NCI-H1694 (cell line): ENCODE results near the gene NOBOX.
"Not testable (repeated sequence)": the region's sequence is repeated elsewhere in the genome, so short reads cannot be mapped to it uniquely, and the experiment has no call there.

ENCODE experiments used
- DNase-seq: peaks from one replicate; lab custom pipeline; 2025; lab: John Stamatoyannopoulos, UW

Gene NOBOX

DNA sequence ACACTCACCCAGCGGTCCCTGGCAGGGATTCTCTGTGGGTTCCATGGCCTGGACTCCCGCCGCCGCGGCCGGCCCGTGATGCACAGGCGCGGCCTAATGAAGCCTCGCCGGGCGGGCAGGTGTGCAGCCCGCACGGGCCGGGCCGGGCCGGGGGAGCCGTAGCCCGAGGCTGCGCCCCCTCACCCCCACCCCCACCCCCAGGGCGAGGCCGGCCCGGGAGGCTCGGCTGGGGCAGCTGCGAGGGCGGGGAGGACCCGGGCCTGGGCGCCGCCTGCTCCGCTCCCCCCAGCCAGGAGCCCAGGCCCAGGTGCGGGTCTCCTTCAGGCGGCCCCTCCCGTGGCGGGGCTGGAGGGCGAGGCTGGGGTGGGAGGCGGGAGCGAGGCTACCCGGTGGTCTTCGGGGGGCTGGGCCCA is at the start of gene NOBOX:
Gene NOBOX (minus strand): TSS at position 45 of the 413 bp plus-strand sequence.
- DNase-seq: no peak

DNA sequence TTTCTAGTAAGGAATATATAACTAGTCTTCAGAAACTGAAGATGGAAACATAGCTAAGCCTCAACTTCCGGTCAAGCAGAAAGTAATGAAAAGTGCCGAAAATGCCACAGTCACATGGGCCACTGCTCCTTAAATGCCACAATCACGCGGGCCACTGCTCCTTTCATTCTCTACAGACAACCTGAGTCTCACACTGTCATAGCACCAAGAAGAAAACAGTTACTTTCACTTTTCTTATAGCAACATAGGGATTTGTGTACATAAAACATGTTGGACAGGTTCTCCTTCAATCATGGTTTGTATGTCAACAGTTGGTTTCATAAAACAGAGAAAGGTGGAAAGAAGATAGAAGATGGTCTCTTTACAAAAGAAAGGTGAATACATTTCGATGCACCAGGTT is 48.6 kb upstream of the NOBOX start:
- no peak for DNase-seq

DNA sequence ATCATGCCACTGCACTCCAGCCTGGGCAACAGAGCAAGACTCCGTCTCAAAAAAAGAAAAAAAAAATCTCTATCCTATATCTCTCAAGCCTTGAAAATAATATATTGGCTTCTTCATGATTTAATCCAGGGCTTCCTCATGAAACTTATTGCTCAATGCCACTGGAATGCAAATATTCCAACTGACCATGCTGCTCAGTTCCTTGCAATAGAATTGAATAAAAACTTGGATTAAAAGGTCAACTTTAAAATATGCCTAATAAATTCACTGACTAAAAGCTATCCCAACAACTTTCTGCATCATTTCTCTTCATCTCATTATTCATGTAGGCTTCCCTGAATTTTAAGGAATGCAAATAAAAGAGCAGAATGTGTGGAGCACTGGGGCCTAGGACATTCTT is 42.1 kb upstream of the NOBOX start:
- no peak for DNase-seq

DNA sequence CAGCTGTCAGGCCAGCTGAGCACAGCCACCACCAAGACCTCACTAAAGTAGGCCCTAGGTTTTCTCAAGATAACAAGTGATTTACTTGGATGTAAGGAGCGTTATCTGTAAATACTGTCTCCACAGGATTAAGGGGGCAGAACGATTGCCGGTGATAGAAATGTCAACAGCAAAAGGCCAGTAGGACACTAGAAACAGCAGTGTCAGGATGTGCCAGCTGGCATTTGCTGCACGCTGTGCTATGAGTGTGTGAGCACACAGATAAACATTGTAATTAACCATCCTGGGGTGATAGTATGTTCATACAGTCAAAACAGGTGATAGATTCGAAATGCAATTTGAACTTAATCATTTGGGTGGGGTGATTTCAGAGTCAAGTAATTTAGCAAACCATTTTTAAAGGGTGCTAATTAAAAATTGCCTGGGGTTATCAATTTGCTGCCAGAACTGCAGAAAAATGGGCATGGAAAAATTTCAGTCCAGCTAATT is 36.3 kb upstream of the NOBOX start:
- DNase-seq: no peak

DNA sequence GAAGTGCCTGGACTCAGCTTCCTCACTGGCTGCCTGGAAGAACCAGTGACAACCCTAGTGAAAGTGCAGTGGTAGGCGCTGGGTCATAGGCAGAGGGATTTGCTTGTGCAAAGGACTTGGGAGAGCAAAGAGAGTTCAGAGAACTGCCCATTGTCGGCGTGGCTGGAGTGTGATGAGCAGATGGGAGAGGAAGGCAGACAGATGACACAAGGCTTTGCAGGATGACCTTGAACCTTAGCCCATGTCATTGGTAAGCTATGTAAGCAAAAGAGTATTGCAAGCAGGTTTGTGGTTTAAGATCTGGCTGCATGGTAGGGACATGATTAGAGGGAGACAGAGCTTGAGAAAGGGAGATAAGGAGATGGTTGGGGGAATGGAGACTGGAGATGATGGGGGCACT is 35.3 kb upstream of the NOBOX start:
- no peak for DNase-seq

DNA sequence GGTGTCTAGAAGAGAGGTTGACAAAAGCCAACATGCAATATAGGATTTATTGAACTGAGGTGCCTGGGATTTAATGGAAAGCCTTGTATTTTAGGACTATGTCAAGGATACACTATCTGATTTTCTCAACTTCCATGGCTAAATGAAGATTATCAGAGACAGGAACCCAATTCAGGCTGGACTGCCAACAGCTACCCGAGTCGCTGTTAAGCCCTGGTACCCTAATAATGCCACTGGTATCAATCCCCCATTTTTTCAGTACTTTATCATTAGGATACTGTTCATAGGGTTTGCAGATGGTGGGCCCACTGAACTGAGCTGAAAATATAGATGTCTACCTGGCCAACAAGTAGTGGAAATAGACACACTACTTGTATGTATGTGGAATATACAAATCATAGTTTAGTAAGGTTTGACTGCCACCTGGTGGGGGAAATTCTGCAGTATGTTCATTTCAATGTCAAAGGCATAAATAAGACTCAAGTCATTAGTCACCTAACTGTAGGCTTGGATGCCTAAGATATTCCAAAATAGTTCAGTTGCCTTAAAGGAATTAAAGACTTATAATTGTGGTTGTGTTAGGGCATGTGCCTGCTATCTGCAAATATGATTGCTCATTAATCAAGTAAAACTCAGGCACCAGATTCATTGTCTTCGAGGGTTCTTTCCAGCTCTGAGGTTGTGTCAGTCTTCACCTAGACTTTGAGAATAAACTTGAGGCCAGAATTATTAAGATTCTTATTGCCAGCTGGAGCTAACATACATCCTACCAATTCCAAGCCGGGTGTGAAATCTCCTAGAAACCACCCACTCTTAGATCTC is 34.1 kb upstream of the NOBOX start:
- DNase-seq: peak; percentile 79

DNA sequence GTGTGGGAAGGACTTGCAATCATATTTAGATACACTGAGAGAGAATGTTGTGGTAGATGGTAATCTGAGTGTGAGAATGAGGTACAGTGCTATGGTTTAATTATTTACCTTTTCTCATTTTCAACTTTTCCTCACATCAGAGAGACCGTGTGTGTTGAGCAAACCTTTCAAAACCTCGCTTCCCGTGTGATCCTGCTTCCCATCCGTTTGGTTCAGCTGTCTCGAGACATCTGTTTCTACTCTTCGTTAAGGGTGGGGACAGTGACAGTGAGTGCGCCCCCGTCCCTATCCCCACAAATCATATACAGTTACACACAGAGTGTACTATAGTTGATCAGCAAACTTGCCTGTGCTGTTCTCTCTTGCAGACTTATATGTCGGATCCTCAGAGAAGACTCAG is 33.0 kb upstream of the NOBOX start:
- DNase-seq: no peak

DNA sequence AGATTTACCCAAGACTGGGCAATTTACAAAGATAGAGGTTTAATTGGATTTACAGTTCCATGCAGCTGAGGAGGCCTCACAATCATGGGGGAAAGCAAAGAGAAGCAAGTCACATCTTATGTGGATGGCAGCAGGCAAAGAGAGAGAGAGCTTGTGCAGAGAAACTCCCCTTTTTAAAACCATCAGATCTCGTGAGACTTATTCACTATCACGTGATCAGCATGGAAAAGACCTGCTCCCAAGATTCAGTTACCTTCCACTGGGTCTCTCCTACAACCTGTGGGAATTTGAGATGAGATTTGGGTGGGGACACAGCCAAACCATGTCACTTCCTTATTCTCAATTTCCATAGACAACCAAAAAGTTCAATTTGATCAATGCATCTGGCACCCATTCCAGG is 24.9 kb upstream of the NOBOX start:
- DNase-seq: no peak

DNA sequence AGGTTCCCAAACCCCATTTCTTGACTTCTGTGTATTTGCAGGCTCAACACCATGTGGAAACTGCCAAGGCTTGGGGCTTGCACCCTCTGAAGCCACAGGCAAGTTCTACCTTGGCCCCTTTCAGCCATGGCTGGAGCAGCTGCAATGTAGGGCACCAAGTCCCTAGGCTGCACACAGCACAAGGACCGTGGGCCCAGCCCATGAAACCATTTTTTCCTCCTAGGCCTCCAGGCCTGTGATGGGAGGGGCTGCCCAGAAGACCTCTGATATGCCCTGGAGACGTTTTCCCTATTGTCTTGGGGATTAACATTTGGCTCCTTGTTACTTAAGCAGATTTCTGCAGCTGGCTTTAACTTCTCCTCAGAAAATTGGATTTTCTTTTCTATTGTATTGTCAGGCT is 24.0 kb upstream of the NOBOX start:
- DNase-seq: not testable (repeated sequence)

DNA sequence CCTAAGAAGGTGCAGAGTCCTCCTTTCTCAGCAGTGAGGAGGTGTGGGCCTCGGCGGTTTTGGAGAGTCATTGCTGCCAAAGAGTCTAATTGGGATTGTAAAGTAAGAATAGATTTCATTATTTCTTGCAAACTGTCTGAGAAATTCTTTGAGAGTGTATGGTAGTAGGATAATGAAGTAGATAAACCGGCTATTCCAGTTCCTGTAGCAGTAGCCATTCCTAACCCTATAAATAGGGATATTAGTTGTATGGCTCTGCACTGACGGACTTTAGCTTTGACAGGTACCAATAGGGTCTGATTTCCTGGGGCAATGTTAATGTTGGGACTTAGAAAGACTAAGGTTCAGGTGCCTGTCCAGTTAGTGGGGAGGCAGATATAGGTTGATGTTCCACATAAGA is 15.4 kb upstream of the NOBOX start:
- DNase-seq: not testable (repeated sequence)

DNA sequence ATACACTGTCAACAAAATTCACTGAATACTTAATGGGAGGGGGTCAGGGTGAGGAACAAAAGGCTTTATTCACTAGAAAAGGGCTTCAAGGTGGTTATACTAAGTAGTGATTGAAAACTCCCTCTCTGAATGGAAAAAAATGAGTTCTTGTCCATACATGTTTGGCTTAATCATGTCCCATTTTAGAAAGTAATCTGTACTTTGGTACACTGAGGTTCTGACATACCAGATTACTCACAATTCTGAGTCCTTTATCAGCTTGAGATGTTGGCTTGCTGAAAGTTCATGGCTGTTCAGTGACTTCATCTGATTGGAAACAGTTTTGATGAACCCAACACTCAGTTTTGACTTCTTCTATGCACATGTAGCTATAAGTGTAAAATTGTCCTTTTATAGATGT is 12.8 kb upstream of the NOBOX start:
- no peak for DNase-seq

DNA sequence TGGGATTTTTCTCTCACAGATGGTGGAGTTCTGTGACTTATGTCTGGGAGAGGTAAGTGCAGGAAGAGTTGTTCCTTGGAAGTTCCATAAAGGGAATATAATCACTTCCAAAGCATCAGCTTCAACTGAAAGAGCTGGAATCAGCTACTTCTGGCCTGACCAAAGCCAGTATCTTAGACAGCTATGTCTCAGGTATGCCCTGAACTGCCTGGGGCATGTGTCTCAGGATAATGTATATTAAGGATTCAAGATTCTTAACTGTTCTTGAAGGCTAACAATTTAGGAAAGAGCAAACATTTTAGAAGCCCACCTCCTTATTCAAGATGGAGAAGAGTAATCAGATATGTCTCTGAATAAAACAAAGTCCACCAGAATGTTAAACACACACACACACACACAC is 12.4 kb upstream of the NOBOX start:
- DNase-seq: no peak

DNA sequence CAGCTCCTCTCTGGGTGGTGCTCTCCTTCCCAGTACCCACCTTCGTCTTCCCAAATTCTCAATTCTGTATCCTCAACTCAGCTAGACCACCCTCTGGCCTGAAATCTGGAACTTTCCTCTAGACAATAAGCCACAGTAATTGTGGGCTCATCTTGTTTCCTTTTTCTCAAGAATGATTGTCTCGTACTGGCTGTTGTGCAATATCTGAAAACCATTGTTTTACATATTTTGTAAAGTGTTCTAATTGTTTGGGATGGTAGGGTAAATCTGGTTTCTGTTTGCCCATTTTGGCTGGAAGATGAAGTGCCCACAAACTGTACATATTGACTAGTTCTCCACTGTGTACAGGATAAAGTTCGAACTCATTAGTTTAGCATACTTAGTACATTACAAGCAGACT is 11.3 kb upstream of the NOBOX start:
- no peak for DNase-seq

DNA sequence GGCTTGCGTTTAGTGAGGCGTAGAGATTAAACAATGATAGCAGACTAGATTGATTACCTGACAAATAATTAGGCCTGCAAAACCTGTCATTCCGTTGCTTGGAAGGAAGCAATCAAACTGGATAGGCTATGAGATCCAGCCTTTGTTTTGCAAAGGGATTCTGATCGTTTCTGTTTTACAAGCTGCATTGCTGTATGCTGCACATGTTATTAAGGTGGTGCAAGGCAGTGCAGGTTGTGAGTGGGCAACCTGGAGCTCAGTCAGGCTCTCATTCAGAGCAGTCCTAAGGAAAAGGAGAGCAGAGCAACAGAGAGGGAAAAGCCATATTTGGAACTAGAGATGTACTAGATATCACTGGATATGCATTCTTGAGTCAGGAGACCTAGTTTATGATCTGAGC is 6.9 kb upstream of the NOBOX start:
- DNase-seq: no peak

DNA sequence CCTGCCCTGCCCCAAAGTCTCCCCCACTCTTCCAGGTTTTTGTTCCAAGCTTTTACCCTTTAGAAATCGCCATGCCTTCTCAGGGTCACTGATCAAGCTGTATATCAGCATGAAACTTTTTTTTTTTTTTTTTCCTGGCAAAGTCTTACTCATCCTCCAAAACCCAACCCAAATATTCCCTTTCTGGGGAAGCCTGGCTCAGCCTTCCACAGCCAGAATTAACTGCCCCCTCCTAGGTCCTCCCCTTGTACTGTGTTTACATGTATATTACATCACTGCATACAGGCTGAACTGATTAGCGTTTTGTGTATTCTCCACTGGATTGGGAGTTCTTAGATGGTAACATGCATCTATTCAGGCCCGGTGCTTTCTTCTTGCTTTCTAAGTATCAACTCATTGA is 4.6 kb upstream of the NOBOX start:
- no peak for DNase-seq

DNA sequence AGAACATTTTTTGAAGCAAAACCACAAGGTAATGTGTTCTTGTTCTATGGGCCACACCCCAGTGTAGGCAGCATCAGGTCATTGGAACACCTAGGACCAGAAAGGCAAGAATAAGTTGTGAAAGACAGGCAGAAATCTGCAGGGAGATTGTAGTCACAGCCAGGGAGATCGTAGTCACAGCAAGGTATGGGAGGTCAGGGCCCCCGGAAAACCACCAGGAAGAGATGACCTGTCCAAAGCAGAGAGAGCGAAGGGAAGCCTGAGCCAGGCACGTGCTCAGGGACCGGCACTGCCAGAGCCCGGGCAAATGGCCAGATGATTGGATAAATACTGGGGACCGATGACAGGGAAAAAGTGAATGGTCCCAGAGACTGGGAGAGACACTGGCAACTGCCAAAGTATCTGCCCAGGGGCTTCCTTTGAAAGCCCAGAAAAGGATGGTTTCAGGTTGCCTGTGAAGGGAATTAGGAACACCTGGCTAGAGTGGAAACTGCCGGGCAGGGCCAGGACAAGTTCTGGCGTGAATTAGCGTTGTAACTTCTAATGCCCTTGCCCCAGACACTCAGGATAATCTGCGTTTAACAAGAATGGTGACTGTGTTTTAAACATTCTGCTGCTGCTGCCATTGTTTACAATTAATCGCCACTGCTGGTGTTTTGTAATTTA is 3.9 kb upstream of the NOBOX start:
- no peak for DNase-seq

DNA sequence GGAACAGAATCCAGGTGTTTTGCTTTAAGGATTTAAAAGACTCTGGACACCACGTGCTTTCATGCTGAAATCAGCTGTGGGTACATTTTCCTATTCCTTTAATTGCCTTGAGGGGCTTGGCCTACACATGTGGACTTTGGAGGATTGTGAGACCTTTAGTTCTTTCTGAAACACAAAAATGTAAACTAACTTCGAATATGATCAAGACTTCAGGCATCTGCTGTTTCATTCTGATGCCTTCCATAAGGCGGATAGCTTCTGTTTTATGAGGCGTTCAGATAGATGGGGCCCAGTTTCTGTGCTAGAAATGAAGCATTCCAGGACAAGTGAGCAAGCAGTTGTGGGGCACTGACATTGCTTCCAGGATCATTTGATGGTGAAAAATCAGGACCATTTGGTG is 1.5 kb upstream of the NOBOX start:
- DNase-seq: no peak

DNA sequence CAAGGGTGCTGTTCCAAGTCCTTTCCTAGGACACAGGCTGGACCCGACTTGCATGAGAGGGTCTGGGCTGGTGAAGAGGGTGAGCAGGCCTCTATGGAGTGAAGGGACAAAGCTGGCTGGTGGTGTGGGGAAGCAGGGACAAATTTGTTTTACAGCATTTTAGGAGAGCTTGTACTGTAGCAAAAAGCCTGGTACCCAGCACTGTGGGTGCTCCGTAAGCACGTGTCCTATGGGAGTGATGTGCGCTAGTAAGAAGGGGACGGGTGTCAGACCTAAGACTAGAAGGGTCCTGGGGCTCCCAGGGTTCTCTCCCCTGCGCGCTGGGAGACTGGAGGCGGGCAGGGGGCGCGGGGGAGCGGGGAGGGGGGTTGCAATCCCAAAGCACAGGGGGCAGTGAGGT is 391 bp downstream of the NOBOX start:
- DNase-seq: no peak

DNA sequence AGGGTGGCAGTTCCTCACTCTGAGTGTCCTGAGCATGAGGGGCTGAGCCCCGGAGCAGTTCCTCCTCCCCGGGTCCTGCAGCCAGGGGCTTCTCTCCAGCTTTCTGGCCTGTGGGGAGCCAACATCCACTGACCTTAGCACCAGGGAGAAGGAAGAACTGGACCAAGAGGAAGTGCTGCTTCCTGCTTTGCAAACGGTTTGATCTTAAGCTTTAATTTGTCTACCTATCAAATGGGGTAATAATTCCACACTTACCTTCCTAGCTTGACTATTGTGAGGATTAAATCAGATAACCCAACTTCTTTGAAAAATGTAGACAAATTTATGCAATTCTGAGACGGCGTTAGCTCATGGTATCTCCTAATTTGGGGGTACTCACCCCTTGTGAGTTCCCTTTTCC is 2.0 kb downstream of the NOBOX start:
- DNase-seq: no peak

DNA sequence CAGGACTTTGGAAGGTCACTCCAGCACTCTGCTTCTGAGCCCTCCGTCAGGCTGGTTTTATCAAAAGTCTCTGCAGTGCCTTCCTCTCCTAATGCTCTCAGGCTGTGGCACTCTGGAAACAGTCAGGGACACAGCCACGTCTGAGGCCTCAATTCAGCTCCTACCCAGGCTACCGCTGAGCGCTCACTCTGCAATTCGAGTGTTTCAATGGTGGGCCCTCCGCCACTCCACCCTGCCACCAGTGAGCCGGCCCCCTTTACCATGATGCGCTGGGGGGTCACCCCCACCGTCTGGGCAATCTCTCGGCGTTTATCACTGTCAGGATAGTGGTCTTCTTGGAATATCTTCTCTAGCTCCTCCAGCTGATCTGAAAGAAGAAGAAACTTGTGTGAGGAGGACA is 3.5 kb downstream of the NOBOX start:
- no peak for DNase-seq

DNA sequence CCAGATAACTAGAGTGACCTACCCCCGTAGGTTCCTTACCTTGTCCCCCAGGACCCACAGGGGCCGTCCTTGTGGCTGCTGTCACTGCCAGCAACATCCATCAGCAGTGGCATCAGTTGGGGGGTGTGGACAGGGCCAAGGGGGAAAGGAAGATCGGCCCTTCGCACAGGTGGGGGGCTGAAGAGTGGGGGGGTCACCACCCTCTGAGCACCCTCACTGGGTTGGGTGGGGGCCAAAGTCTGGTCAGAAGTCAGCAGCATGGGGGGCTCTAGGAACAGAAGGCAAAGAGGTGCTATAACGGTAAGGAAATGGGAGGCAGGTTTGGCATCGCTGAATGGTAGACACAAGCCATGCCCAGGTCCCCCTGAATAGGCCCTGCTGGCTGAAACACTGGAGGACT is 4.6 kb downstream of the NOBOX start:
- DNase-seq: no peak

DNA sequence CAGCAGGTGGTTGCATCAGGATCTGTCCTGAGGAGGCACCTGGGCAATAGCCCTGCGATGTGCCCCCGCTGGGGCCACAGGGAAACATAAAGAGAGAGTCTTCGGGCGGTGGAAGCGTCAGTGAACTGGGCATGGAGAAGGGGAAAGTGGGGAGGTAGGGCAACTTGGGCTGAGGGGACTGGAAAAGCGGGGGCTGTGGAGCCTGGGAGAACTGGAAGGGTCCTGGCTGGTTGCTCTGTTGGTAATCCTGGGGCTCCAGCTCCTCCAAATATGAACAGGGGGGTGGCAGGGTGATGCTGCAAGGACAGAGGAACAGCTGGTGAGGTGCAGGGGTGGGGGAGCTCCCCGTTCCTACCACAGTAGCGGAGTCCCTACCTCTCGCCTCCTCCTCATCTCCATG is 5.2 kb downstream of the NOBOX start:
- DNase-seq: no peak

DNA sequence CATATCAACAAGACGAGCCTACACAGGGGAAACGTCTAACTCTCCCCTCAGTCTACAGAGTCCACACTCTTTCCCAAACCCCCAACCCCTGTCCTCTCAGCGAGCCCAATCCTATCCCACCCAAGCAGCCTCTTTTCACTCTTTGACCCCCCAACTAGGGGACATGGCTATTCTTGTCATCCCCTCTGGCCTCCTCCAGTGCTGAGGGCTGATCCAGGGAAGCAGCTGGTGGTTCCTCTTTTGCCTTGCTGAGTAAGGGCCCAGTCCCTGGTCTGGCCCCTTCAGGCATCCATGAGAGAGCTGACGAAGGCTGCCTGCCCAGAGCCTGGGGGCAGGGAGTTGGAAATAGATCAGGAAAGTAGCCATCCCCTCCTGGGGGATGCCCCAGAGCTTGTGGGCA is 6.4 kb downstream of the NOBOX start:
- DNase-seq: no peak

DNA sequence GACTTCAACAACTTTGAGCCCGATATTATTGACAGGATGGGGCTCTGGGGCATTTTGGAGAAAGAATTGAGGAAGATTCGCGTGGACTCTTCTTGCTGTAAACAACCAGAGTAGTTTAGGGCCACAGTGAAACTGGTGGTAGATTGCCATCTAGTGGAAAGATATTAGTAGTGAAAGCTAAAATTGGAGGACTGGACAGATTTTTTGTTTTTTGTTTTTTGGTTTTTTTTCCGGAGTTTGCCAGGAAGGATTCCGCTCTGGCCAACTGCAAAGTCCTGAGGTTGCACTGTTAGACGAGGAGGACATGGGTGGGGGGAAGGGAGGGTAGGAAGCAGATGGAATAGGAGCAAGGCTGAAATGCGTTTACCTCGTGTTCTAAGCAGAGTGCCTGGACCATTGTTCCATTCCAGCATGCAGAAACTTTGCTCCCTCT is 11.7 kb downstream of the NOBOX start:
- peak; percentile 68 for DNase-seq
